Loucy (cell line): Measurements from ENCODE around the gene GFM1.

Experiments used
- CTCF ChIP-seq: fragments of 200-600 bp; sonication (generic); conservative IDR thresholded peaks from 2 replicates; pipeline ENCODE4 v1.5.1; 2014; ENCODE audit warnings: mild to moderate bottlenecking, antibody characterized with exemption, low read length
- EZH2phosphoT487 ChIP-seq: fragments of 200-600 bp; IDR thresholded peaks from 2 replicates; pipeline ENCODE4 v1.6.1; 2018; ENCODE audit warnings: antibody characterized with exemption, mild to moderate bottlenecking, moderate library complexity, borderline replicate concordance

DNA sequence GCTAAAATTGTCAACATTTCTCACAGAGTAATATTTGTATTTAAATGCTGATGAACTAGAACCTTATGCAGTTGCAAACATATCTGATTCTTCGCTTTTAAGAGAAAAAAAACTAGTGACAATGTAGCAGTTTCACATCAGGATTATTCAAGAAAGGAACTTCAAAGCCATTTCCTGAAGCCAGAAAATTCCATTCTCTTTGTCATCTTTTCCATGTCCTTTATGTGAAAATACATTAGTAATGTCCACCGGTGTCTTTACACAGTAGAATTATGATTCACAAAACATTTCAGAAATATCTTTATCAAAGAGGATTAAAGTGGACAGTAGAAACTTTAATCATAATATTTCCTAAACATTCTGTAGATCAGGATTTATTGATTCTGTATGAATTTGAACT is 40.8 kb downstream of the GFM1 start:
- TF ChIP-seq CTCF (no peak), EZH2phosphoT487 (no peak)
